B cell (primary cell): Measurements from ENCODE around the gene ANKDD1A.

Source experiments
- CTCF ChIP-seq: fragments of 200-600 bp; IDR thresholded peaks from one replicate; pipeline ENCODE4 v1.8.0; 2022; ENCODE audit warnings: antibody characterized with exemption, mild to moderate bottlenecking
- EZH2 ChIP-seq: IDR thresholded peaks from 2 replicates; pipeline ENCODE4 v1.6.1; 2012; ENCODE audit warnings: borderline replicate concordance, low read depth, mild to moderate bottlenecking, moderate library complexity, low read length; ENCODE audit not compliant: insufficient read depth, poor library complexity, severe bottlenecking

GRCh38 chr15:64884679-64885078, 27.0 kb upstream of the ANKDD1A start:
- TF ChIP-seq CTCF (no peak), EZH2 (no peak)
